Kidney epithelial cell (primary cell): ENCODE measurements around the gene TMEM150A. TPM values are rescaled to one million over a fixed set of nuclear protein-coding genes. Genes with fewer than 3 reads are reported as not detected.

Experiments
- DNase-seq: peaks from one replicate; pipeline ENCODE4 v3.0.0-alpha.2; 2010; ENCODE audit warnings: low read depth
- H3K27me3 ChIP-seq: 2 replicates; pipeline ENCODE4 v1.6.0; 2011; ENCODE audit warnings: low read length; ENCODE audit not compliant: control insufficient read depth, insufficient read depth
- H3K36me3 ChIP-seq: 2 replicates; pipeline ENCODE4 v1.5.1; 2011; ENCODE audit warnings: low read length; ENCODE audit not compliant: control insufficient read depth, insufficient read depth
- H3K4me3 ChIP-seq: 2 replicates; pipeline ENCODE4 v1.5.1; 2011; ENCODE audit warnings: low read depth, mild to moderate bottlenecking, control low read depth, low read length
- CTCF ChIP-seq: IDR thresholded peaks from 2 replicates; pipeline ENCODE4 v1.5.1; 2011; ENCODE audit warnings: mild to moderate bottlenecking, moderate library complexity, low read length, control low read depth, inconsistent platforms; ENCODE audit not compliant: insufficient read depth, poor library complexity, severe bottlenecking
- total RNA-seq: library from RNA; depleted of rRNA; stranded (reverse); fragments of >200 nt; gene quantifications from 2 replicates; pipeline ENCODE4 v1.2.3, GENCODE V29; 2015

TMEM150A gene
- total RNA-seq, 1 donor from 2014 or later = 19.1 TPM

- Histone ChIP-seq H3K4me3 (peak overlapping the region; percentile 61), H3K27me3 (no peaks in the 10 kb centered on the region), H3K36me3 (no peaks in the 10 kb centered on the region)
- no peak for TF ChIP-seq CTCF
- no peak for DNase-seq
Observed at GRCh38 chr2:85600951-85601770, 1.3 kb downstream of the TMEM150A start.

- Histone ChIP-seq H3K4me3 (no peak overlapping the region), H3K36me3 (no peaks in the 10 kb centered on the region), H3K27me3 (no peaks in the 10 kb centered on the region)
- no peak for TF ChIP-seq CTCF
- no peak for DNase-seq
Observed at GRCh38 chr2:85600235-85600575, 2.3 kb downstream of the TMEM150A start.

GRCh38 chr2:85599468-85600234, 2.8 kb downstream of the TMEM150A start:
- TF ChIP-seq CTCF = no peak
- no peak for DNase-seq
- H3K27me3 ChIP-seq = no peaks in the 10 kb centered on the region
- no peak overlapping the region for H3K4me3 ChIP-seq
- H3K36me3 ChIP-seq = no peaks in the 10 kb centered on the region

GRCh38 chr2:85598594-85599340, 3.7 kb downstream of the TMEM150A start:
- no peak for TF ChIP-seq CTCF
- no peaks in the 10 kb centered on the region for H3K27me3 ChIP-seq
- H3K36me3 ChIP-seq = no peaks in the 10 kb centered on the region
- DNase-seq = no peak
- no peak overlapping the region for H3K4me3 ChIP-seq

- no peaks in the 10 kb centered on the region for H3K36me3 ChIP-seq
- no peak for DNase-seq
- no peaks in the 10 kb centered on the region for H3K27me3 ChIP-seq
- H3K4me3 ChIP-seq = no peak overlapping the region
- TF ChIP-seq CTCF = no peak
Observed at GRCh38 chr2:85597241-85597640, 5.3 kb downstream of the TMEM150A start.
